ENCODE results near the gene MS4A14.

- no peak for TF ChIP-seq CTCF (IDR thresholded peaks at IDR 0.05; ENCODE audit: low read depth, low read length, poor library complexity, severe bottlenecking)
- TF ChIP-seq EZH2phosphoT487 (IDR thresholded peaks at IDR 0.05; ENCODE audit: borderline replicate concordance, low read length): no peak
Observed at GRCh38 chr11:60372767-60373166, 23.5 kb upstream of the MS4A14 start.
